ENCODE results near the gene ZNF441. TPM values are rescaled to one million over a fixed set of nuclear protein-coding genes. Genes with fewer than 3 reads are reported as not detected.
"Not testable (repeated sequence)": the region's sequence is repeated elsewhere in the genome, so short reads cannot be mapped to it uniquely, and the experiment has no call there.

The ZNF441 gene
- total and polyA plus RNA-seq, 2 of the 13 experiments (the other 11 are each of a cell fraction or from before 2014, with no cell fraction given), result 2.8 to 10.0 TPM

DNA sequence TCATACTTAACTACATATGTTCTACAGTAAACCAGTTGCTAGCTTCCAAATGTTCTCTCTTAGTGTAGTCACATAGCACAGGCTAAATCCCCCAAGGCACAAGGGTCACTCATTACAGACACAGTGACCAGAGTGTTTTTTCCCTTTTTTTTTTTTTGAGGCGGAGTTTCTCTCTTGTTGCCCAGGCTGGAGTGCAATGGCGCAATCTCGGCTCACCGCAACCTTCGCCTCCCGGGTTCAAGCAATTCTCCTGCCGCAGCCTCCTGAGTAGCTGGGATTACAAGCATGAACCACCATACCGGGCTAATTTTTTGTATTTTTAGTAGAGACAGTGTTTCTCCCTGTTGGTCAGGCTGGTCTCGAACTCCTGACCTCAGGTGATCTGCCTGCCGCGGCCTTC is 9.9 kb downstream of the ZNF441 start:
- DNase-seq (ENCODE audit: low spot score) (peak; percentile 88), FAIRE-seq (peak; percentile 60), ATAC-seq (peak; percentile 98)
- POLR2A ChIA-PET, result interaction anchor here (1.2 kb wide), 1 partner anchor 21 kb away, joined by 3 read pairs; no protein-coding TSS in a partner anchor
- H3K27me3 ChIP-seq (ENCODE audit: control insufficient read depth in 1 of 2, insufficient read depth in 2 of 2, low read length in 2 of 2); H3K9me3 ChIP-seq (ENCODE audit: low read length); H2AFZ ChIP-seq (ENCODE audit: low read length); BruUV-seq (replicated peaks); in situ Hi-C loops (cut with HindIII; ENCODE audit: extremely low pct_ligation_motif_present, low pct_unique_long_range_greater_than_20kb); CTCF ChIA-PET (ENCODE audit: low intra/inter-chr PET ratio, low total read pairs); intact Hi-C loops (cut with micrococcal nuclease; ENCODE audit: unreplicated experiment); H4K20me1 ChIP-seq (ENCODE audit: insufficient read depth, low read length): not testable (repeated sequence)
- peak overlapping the region; percentile 54 for H3K4me2 ChIP-seq (ENCODE audit: low read depth, low read length)
- H3K27ac ChIP-seq (ENCODE audit: extremely low read length, insufficient read depth, low read length), result peak overlapping the region; percentile 67
- peak overlapping the region; percentile 45 for H3K9ac ChIP-seq (ENCODE audit: insufficient read depth, low read depth, low read length)
- peaks cover 45% of the 10 kb centered on the region for H3K4me1 ChIP-seq (ENCODE audit: insufficient read depth, low read length)
- H3K79me2 ChIP-seq (ENCODE audit: insufficient read depth, low read length), result peaks cover 33% of the 10 kb centered on the region
- peaks cover 8 to 28% of the 10 kb centered on the region in 2 experiments for H3K36me3 ChIP-seq (replicated peaks in 1 of 2; ENCODE audit: control insufficient read depth in 1 of 2, insufficient read depth in 2 of 2, low read length in 2 of 2)
- H3K4me3 ChIP-seq (replicated peaks in 1 of 3; ENCODE audit: insufficient read depth in 1 of 3, low read depth in 2 of 3, low read length in 3 of 3), result peak overlapping the region in 1 of 3 experiments; percentile 6; a peak in 1 of 6 replicates
- WGBS (ENCODE audit: low lambda C conversion rate), result 14% methylated on average over 11 of the region's 11 CpGs
- 0 out of 2 replicates have a peak, but pooled peaks have one; percentile 38 for TF ChIP-seq ELF3 (CRISPR knock-in tag; IDR thresholded peaks at IDR 0.05)
- peak; percentile 65; the same call in 1 of the 2 replicates for TF ChIP-seq NCOR1 (IDR thresholded peaks at IDR 0.05; ENCODE audit: borderline replicate concordance, low read length)
- TF ChIP-seq HMG20A (CRISPR knock-in tag; IDR thresholded peaks at IDR 0.05; ENCODE audit: borderline replicate concordance), result peak; percentile 28; the same call in 1 of the 2 replicates
- TF ChIP-seq SALL1 (CRISPR knock-in tag; IDR thresholded peaks at IDR 0.05), result peak; percentile 66
- peak; percentile 60 for TF ChIP-seq ZNF292 (CRISPR knock-in tag; IDR thresholded peaks at IDR 0.05; ENCODE audit: borderline replicate concordance, low read depth)
- peak; percentile 74 for TF ChIP-seq ZNF7 (CRISPR knock-in tag; IDR thresholded peaks at IDR 0.05)
- peak; percentile 49; the same call in 1 of the 2 replicates for TF ChIP-seq NR2F6 (IDR thresholded peaks at IDR 0.05)
- peak; percentile 54 for TF ChIP-seq NR2F6 (CRISPR knock-in tag; IDR thresholded peaks at IDR 0.05)
- peak; percentile 23; the same call in 1 of the 2 replicates for TF ChIP-seq REPIN1 (CRISPR knock-in tag; IDR thresholded peaks at IDR 0.05; ENCODE audit: borderline replicate concordance, low read depth)
- TF ChIP-seq ZNF761 (CRISPR knock-in tag; conservative IDR thresholded peaks at IDR 0.05), result 0 out of 2 replicates have a peak, but pooled peaks have one; percentile 63
- 0 out of 2 replicates have a peak, but pooled peaks have one; percentile 47 for TF ChIP-seq MTA1 (CRISPR knock-in tag; IDR thresholded peaks at IDR 0.05; ENCODE audit: borderline replicate concordance)
- TF ChIP-seq RARA (CRISPR knock-in tag; IDR thresholded peaks at IDR 0.05), result peak; percentile 52
- 0 out of 2 replicates have a peak, but pooled peaks have one; percentile 45 for TF ChIP-seq KMT2A (CRISPR knock-in tag; IDR thresholded peaks at IDR 0.05)
- TF ChIP-seq, protein P1, sequence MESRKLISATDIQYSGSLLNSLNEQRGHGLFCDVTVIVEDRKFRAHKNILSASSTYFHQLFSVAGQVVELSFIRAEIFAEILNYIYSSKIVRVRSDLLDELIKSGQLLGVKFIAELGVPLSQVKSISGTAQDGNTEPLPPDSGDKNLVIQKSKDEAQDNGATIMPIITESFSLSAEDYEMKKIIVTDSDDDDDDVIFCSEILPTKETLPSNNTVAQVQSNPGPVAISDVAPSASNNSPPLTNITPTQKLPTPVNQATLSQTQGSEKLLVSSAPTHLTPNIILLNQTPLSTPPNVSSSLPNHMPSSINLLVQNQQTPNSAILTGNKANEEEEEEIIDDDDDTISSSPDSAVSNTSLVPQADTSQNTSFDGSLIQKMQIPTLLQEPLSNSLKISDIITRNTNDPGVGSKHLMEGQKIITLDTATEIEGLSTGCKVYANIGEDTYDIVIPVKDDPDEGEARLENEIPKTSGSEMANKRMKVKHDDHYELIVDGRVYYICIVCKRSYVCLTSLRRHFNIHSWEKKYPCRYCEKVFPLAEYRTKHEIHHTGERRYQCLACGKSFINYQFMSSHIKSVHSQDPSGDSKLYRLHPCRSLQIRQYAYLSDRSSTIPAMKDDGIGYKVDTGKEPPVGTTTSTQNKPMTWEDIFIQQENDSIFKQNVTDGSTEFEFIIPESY (CRISPR knock-in tag; IDR thresholded peaks at IDR 0.05), result peak; percentile 26; the same call in 1 of the 2 replicates
- TF ChIP-seq GATAD2A (CRISPR knock-in tag; IDR thresholded peaks at IDR 0.05), result peak; percentile 57; the same call in 1 of the 2 replicates
- TF ChIP-seq ZNF430 (CRISPR knock-in tag; IDR thresholded peaks at IDR 0.05), result 0 out of 2 replicates have a peak, but pooled peaks have one; percentile 49
- TF ChIP-seq, protein P2, sequence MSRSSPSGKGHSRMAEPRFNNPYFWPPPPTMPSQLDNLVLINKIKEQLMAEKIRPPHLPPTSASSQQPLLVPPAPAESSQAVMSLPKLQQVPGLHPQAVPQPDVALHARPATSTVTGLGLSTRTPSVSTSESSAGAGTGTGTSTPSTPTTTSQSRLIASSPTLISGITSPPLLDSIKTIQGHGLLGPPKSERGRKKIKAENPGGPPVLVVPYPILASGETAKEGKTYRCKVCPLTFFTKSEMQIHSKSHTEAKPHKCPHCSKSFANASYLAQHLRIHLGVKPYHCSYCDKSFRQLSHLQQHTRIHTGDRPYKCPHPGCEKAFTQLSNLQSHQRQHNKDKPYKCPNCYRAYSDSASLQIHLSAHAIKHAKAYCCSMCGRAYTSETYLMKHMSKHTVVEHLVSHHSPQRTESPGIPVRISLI (CRISPR knock-in tag; IDR thresholded peaks at IDR 0.05; ENCODE audit: borderline replicate concordance), result peak; percentile 99
- TF ChIP-seq, protein P3, sequence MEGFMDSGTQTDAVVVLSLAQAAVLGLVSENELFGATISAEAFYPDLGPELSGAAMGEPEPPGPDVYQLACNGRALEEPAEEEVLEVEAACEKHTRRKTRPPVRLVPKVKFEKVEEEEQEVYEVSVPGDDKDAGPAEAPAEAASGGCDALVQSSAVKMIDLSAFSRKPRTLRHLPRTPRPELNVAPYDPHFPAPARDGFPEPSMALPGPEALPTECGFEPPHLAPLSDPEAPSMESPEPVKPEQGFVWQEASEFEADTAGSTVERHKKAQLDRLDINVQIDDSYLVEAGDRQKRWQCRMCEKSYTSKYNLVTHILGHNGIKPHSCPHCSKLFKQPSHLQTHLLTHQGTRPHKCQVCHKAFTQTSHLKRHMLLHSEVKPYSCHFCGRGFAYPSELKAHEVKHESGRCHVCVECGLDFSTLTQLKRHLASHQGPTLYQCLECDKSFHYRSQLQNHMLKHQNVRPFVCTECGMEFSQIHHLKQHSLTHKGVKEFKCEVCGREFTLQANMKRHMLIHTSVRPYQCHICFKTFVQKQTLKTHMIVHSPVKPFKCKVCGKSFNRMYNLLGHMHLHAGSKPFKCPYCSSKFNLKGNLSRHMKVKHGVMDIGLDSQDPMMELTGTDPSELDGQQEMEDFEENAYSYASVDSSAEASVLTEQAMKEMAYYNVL (CRISPR knock-in tag; IDR thresholded peaks at IDR 0.05; ENCODE audit: borderline replicate concordance), result 0 out of 2 replicates have a peak, but pooled peaks have one; percentile 43
- TF ChIP-seq MIXL1 (CRISPR knock-in tag; IDR thresholded peaks at IDR 0.05), result peak; percentile 84
- peak; percentile 45; the same call in 1 of the 2 replicates for TF ChIP-seq KMT2B (CRISPR knock-in tag; IDR thresholded peaks at IDR 0.05)

Data from HepG2 (cell line).